PFSK-1 (cell line): ENCODE results near the gene MRFAP1L1.

ENCODE experiments used
- FOXP2 ChIP-seq: optimal IDR thresholded peaks from 2 replicates; pipeline ENCODE3; 2011; ENCODE audit warnings: borderline replicate concordance, control low read depth, inconsistent platforms; ENCODE audit not compliant: insufficient read depth; ENCODE audit errors: extremely low read length, extremely low read depth
- POLR2AphosphoS5 ChIP-seq: IDR thresholded peaks from 2 replicates; pipeline ENCODE4 v1.6.1; 2012; ENCODE audit warnings: low read depth, mild to moderate bottlenecking, control low read depth, low read length, moderate library complexity
- REST ChIP-seq, 2 experiments: IDR thresholded peaks; 2 replicates each; pipeline versions ENCODE4 v1.6.1 to v1.8.0; 2011 to 2012; ENCODE audit warnings: low read depth in 2 of 2, low read length in 2 of 2, control low read depth in 1 of 2, inconsistent platforms in 1 of 2, mild to moderate bottlenecking in 1 of 2, moderate library complexity in 1 of 2; ENCODE audit not compliant: insufficient read depth in 1 of 2
- SIN3A ChIP-seq: IDR thresholded peaks from 2 replicates; pipeline ENCODE4 v1.6.1; 2012; ENCODE audit warnings: mild to moderate bottlenecking, low read length, moderate library complexity, borderline replicate concordance; ENCODE audit not compliant: insufficient read depth
- TAF1 ChIP-seq: IDR thresholded peaks from 2 replicates; pipeline ENCODE4 v1.6.1; 2012; ENCODE audit warnings: low read length, control low read depth, borderline replicate concordance; ENCODE audit not compliant: insufficient read depth

- TF ChIP-seq REST (IDR thresholded peaks at IDR 0.05; ENCODE audit: insufficient read depth in 1 of 2, low read depth in 2 of 2, low read length in 2 of 2) (no peak), POLR2AphosphoS5 (no peak), SIN3A (no peak), TAF1 (no peak), FOXP2 (no peak)
These were observed 49.2 kb downstream of the MRFAP1L1 start for GRCh38 chr4:6660430-6660829.
